Thymus (tissue), 11 donors: ENCODE data around the gene DCC. TPM values are rescaled to one million over a fixed set of nuclear protein-coding genes. Genes with fewer than 3 reads are reported as not detected.
"Not testable (repeated sequence)": the region's sequence is repeated elsewhere in the genome, so short reads cannot be mapped to it uniquely, and the experiment has no call there.

Experiments used
- DNase-seq, 9 donors: peaks; one replicate each; pipeline ENCODE4 v3.0.0-alpha.2; 2013; ENCODE audit warnings: low spot score in 9 of 9, low read depth in 6 of 9, missing footprints in 1 of 9
- H3K27ac ChIP-seq, 2 donors: one replicate each; pipeline ENCODE4 v1.5.1; 2013; ENCODE audit warnings: control low read depth in 1 of 2, low read depth in 1 of 2, low read length in 1 of 2, mild to moderate bottlenecking in 1 of 2, moderate library complexity in 1 of 2
- H3K27me3 ChIP-seq, 2 donors: one replicate each; pipeline ENCODE4 v1.5.1; 2013; ENCODE audit warnings: low read length in 1 of 2; ENCODE audit not compliant: control insufficient read depth in 2 of 2, insufficient read depth in 1 of 2
- H3K36me3 ChIP-seq, 2 donors: one replicate each; pipeline ENCODE4 v1.5.1; 2013; ENCODE audit warnings: low read length in 1 of 2, mild to moderate bottlenecking in 1 of 2, moderate library complexity in 1 of 2; ENCODE audit not compliant: control insufficient read depth in 2 of 2, insufficient read depth in 2 of 2
- H3K4me1 ChIP-seq, 2 donors: one replicate each; pipeline ENCODE4 v1.5.1; 2013; ENCODE audit warnings: low read length in 2 of 2; ENCODE audit not compliant: control insufficient read depth in 2 of 2, insufficient read depth in 2 of 2
- H3K4me3 ChIP-seq, 2 donors: one replicate each; pipeline ENCODE4 v1.5.1; 2013; ENCODE audit warnings: low read length in 2 of 2, control low read depth in 1 of 2, mild to moderate bottlenecking in 1 of 2
- H3K9me3 ChIP-seq, 2 donors: one replicate each; pipeline ENCODE4 v1.5.1; 2013; ENCODE audit warnings: low read length in 1 of 2, mild to moderate bottlenecking in 1 of 2; ENCODE audit not compliant: control insufficient read depth in 2 of 2, insufficient read depth in 1 of 2
- WGBS: extraction: QIAGEN DNeasy Blood & Tissue Kit; methylation state at CpG from one replicate; pipeline ENCODE4 v1.1.7; 2013; 5-methylcytosine and 5-hydroxymethylcytosine counted together
- polyA plus RNA-seq: library from polyadenylated mRNA; stranded (reverse); fragments of 200-250 nt; gene quantifications from one replicate; pipeline ENCODE4 v1.2.3, GENCODE V29; 2013
- total RNA-seq: library from RNA; stranded (reverse); fragments of 120-200 nt; gene quantifications from one replicate; pipeline ENCODE4 v1.2.4, GENCODE V29; 2013
- donor health status: healthy.

DCC gene
- total and polyA plus RNA-seq, 2 donors = 0.68 to 7.6 TPM

- H3K4me3 ChIP-seq = no peak overlapping the region
- no peaks in the 10 kb centered on the region for H3K36me3 ChIP-seq
- H3K27me3 ChIP-seq = no peaks in the 10 kb centered on the region
- WGBS = 75% methylated on average over 3 of the region's 3 CpGs
- H3K9me3 ChIP-seq = no peaks in the 10 kb centered on the region
- no peak overlapping the region for H3K27ac ChIP-seq
- no peak for DNase-seq
- H3K4me1 ChIP-seq = no peaks in the 10 kb centered on the region
Measured at GRCh38 chr18:53496028-53496427, 1156.0 kb downstream of the DCC start.

- DNase-seq = no peak
- H3K4me1 ChIP-seq = no peaks in the 10 kb centered on the region
- H3K36me3 ChIP-seq = no peaks in the 10 kb centered on the region
- H3K27me3 ChIP-seq = no peaks in the 10 kb centered on the region
- no peak overlapping the region for H3K4me3 ChIP-seq
- WGBS = 94% methylated on average over 7 of the region's 7 CpGs
- H3K27ac ChIP-seq = no peak overlapping the region
- no peaks in the 10 kb centered on the region for H3K9me3 ChIP-seq
Measured at GRCh38 chr18:53503914-53504441, 1164.0 kb downstream of the DCC start.

GRCh38 chr18:53508529-53508928 is 1168.5 kb downstream of the DCC start:
- no peaks in the 10 kb centered on the region for H3K27me3 ChIP-seq
- H3K36me3 ChIP-seq = no peaks in the 10 kb centered on the region
- H3K4me1 ChIP-seq = no peaks in the 10 kb centered on the region
- 86% methylated on average over 3 of the region's 3 CpGs for WGBS
- H3K4me3 ChIP-seq = no peak overlapping the region
- no peak overlapping the region for H3K27ac ChIP-seq
- H3K9me3 ChIP-seq = no peaks in the 10 kb centered on the region
- no peak for DNase-seq

GRCh38 chr18:53509886-53510285 is 1169.9 kb downstream of the DCC start:
- WGBS = 92% methylated on average over 2 of the region's 2 CpGs

GRCh38 chr18:53511725-53512124 is 1171.7 kb downstream of the DCC start:
- not testable (repeated sequence) for H3K4me3 ChIP-seq, H3K9me3 ChIP-seq, H3K27ac ChIP-seq, DNase-seq, H3K36me3 ChIP-seq, H3K27me3 ChIP-seq, H3K4me1 ChIP-seq
- WGBS = 85% methylated on average over 15 of the region's 15 CpGs

More at GRCh38 chr18:53509886-53510285, 1169.9 kb downstream of the DCC start:
- no peaks in the 10 kb centered on the region for H3K9me3 ChIP-seq
- H3K4me3 ChIP-seq = no peak overlapping the region
- H3K4me1 ChIP-seq = no peaks in the 10 kb centered on the region
- DNase-seq = no peak
- no peak overlapping the region for H3K27ac ChIP-seq
- H3K27me3 ChIP-seq = no peaks in the 10 kb centered on the region
- H3K36me3 ChIP-seq = no peaks in the 10 kb centered on the region

- Histone ChIP-seq H3K27ac (no peak overlapping the region), H3K9me3 (no peaks in the 10 kb centered on the region), H3K4me3 (no peak overlapping the region), H3K27me3 (no peaks in the 10 kb centered on the region), H3K36me3 (no peaks in the 10 kb centered on the region), H3K4me1 (no peaks in the 10 kb centered on the region)
- WGBS = 90% methylated on average over 7 of the region's 7 CpGs
- DNase-seq = no peak
Measured at GRCh38 chr18:53521068-53521467, 1181.1 kb downstream of the DCC start.

- H3K36me3 ChIP-seq = no peaks in the 10 kb centered on the region
- no peaks in the 10 kb centered on the region for H3K27me3 ChIP-seq
- H3K4me3 ChIP-seq = no peak overlapping the region
- H3K4me1 ChIP-seq = no peaks in the 10 kb centered on the region
- H3K27ac ChIP-seq = no peak overlapping the region
- WGBS = 80% methylated on average over 4 of the region's 4 CpGs
- DNase-seq = no peak
- H3K9me3 ChIP-seq = no peaks in the 10 kb centered on the region
Measured at GRCh38 chr18:53526101-53526870, 1186.3 kb downstream of the DCC start.

GRCh38 chr18:53527365-53527764 is 1187.4 kb downstream of the DCC start:
- Histone ChIP-seq H3K4me1 (no peaks in the 10 kb centered on the region), H3K9me3 (no peaks in the 10 kb centered on the region), H3K36me3 (no peaks in the 10 kb centered on the region), H3K27ac (no peak overlapping the region), H3K27me3 (no peaks in the 10 kb centered on the region), H3K4me3 (no peak overlapping the region)
- 93% methylated on average over 2 of the region's 2 CpGs for WGBS
- DNase-seq = no peak

GRCh38 chr18:53531187-53531586 is 1191.2 kb downstream of the DCC start:
- Histone ChIP-seq H3K4me1 (no peaks in the 10 kb centered on the region), H3K27ac (no peak overlapping the region), H3K27me3 (no peaks in the 10 kb centered on the region), H3K4me3 (no peak overlapping the region), H3K9me3 (no peaks in the 10 kb centered on the region), H3K36me3 (no peaks in the 10 kb centered on the region)
- no peak for DNase-seq
